ENCODE measurements around the gene RFX5.

GRCh38 chr1:151292207-151293030 is 54.6 kb downstream of the RFX5 start:
- TF ChIP-seq CTCF (conservative IDR thresholded peaks at IDR 0.05) (no peak), EZH2 (IDR thresholded peaks at IDR 0.05; ENCODE audit: low read depth) (no peak)

Measured in PC-9 (cell line).